GM12878 (cell line): Measurements from ENCODE around the gene TNFRSF8. TPM values are rescaled to one million over a fixed set of nuclear protein-coding genes. Genes with fewer than 3 reads are reported as not detected.

Source experiments
- ATF7 ChIP-seq: fragments of 450-650 bp; IDR thresholded peaks from 2 replicates; pipeline ENCODE4 v1.6.1; 2016; ENCODE audit warnings: low read depth, mild to moderate bottlenecking
- CHD2 ChIP-seq: IDR thresholded peaks from 2 replicates; pipeline ENCODE4 v1.6.1; 2011; ENCODE audit warnings: low read depth, low read length, improper control_type of control experiment, borderline replicate concordance
- CREB1 ChIP-seq: IDR thresholded peaks from 2 replicates; pipeline ENCODE4 v1.6.1; 2012; ENCODE audit warnings: low read depth, mild to moderate bottlenecking, inconsistent platforms
- FOS ChIP-seq: IDR thresholded peaks from 3 replicates; pipeline ENCODE4 v1.6.1; 2011; ENCODE audit warnings: borderline replicate concordance; ENCODE audit not compliant: insufficient read length; ENCODE audit errors: extremely low read depth
- GATAD2B ChIP-seq: fragments of 450-650 bp; conservative IDR thresholded peaks from 2 replicates; pipeline ENCODE4 v1.6.1; 2017; ENCODE audit warnings: low read depth, mild to moderate bottlenecking, moderate library complexity
- IRF4 ChIP-seq: IDR thresholded peaks from 2 replicates; pipeline ENCODE4 v1.6.1; 2011; ENCODE audit warnings: low read depth, low read length
- MEF2B ChIP-seq: fragments of 450-650 bp; IDR thresholded peaks from 2 replicates; pipeline ENCODE4 v1.6.1; 2018; ENCODE audit warnings: mild to moderate bottlenecking, moderate library complexity; ENCODE audit not compliant: partially characterized antibody, poor library complexity, severe bottlenecking
- MXI1 ChIP-seq: fragments of 150-350 bp; IDR thresholded peaks from 2 replicates; pipeline ENCODE4 v1.6.1; 2011; ENCODE audit warnings: low read depth, mild to moderate bottlenecking, inconsistent platforms, low read length, improper control_type of control experiment
- NBN ChIP-seq: fragments of 450-650 bp; IDR thresholded peaks from 2 replicates; pipeline ENCODE4 v1.6.1; 2016
- NFYA ChIP-seq: IDR thresholded peaks from 2 replicates; pipeline ENCODE4 v1.6.1; 2011; ENCODE audit warnings: low read depth, mild to moderate bottlenecking, low read length, improper control_type of control experiment, borderline replicate concordance
- NR2C1 ChIP-seq: fragments of 450-650 bp; IDR thresholded peaks from 2 replicates; pipeline ENCODE4 v1.6.1; 2017; ENCODE audit warnings: antibody characterized with exemption, mild to moderate bottlenecking, moderate library complexity
- NR2F1 ChIP-seq: fragments of 450-650 bp; conservative IDR thresholded peaks from 2 replicates; pipeline ENCODE4 v1.6.1; 2017; ENCODE audit warnings: mild to moderate bottlenecking
- PAX5 ChIP-seq: IDR thresholded peaks from 2 replicates; pipeline ENCODE4 v1.6.1; 2011; ENCODE audit warnings: low read depth, low read length, borderline replicate concordance
- PAX8 ChIP-seq: fragments of 450-650 bp; IDR thresholded peaks from 2 replicates; pipeline ENCODE4 v1.6.1; 2017; ENCODE audit warnings: mild to moderate bottlenecking, moderate library complexity
- POU2F2 ChIP-seq: IDR thresholded peaks from 3 replicates; pipeline ENCODE4 v1.6.1; 2011; ENCODE audit warnings: low read depth, mild to moderate bottlenecking, low read length, borderline replicate concordance
- RFX5 ChIP-seq: IDR thresholded peaks from 2 replicates; pipeline ENCODE4 v1.6.1; 2011; ENCODE audit warnings: low read depth, low read length, improper control_type of control experiment
- RUNX3 ChIP-seq: IDR thresholded peaks from 2 replicates; pipeline ENCODE4 v1.6.1; 2012; ENCODE audit warnings: low read length, inconsistent platforms
- SMC3 ChIP-seq: IDR thresholded peaks from 2 replicates; pipeline ENCODE4 v1.6.1; 2011; ENCODE audit warnings: low read length, improper control_type of control experiment, borderline replicate concordance
- SREBF1 ChIP-seq: IDR thresholded peaks from 2 replicates; pipeline ENCODE4 v1.6.1; 2012; ENCODE audit warnings: mild to moderate bottlenecking, low read length
- TCF3 ChIP-seq: IDR thresholded peaks from 2 replicates; pipeline ENCODE4 v1.6.1; 2012; ENCODE audit warnings: low read depth, mild to moderate bottlenecking, low read length, borderline replicate concordance; ENCODE audit not compliant: insufficient read depth
- ZNF217 ChIP-seq: fragments of 450-650 bp; IDR thresholded peaks from 2 replicates; pipeline ENCODE4 v1.6.1; 2017; ENCODE audit warnings: antibody characterized with exemption, mild to moderate bottlenecking
- polyA plus RNA-seq, 11 experiments: library from polyadenylated mRNA; depleted of rRNA in 4 of 11; unstranded in 6 of 11; stranded (reverse) in 5 of 11; fragments of >200 nt; fragmentation: Nextera tagmentation in 4 of 11; fragmentation: Illumina TruSeq in 1 of 11; extraction: Ambion mirVana in 4 of 11; extraction: Trizol in 1 of 11; gene quantifications; 1 replicate in 1 of 11; 2 replicates in 10 of 11; pipeline versions ENCODE4 v1.2.1 to v1.2.3, GENCODE V29; 2011 to 2016; ENCODE audit warnings: inconsistent platforms in 2 of 11, missing spikeins in 2 of 11, low read depth in 1 of 11
- total RNA-seq, 4 experiments: library from RNA; depleted of rRNA in 3 of 4; stranded (reverse); fragments of >200 nt in 3 of 4; fragmentation: Illumina TruSeq in 1 of 4; extraction: Trizol in 1 of 4; gene quantifications; 2 replicates each; pipeline versions ENCODE4 v1.2.1 to v1.2.3, GENCODE V29; 2013 to 2021
- TF ChIP-seq, protein P1 (sequence below): fragments of 450-650 bp; IDR thresholded peaks from 2 replicates; pipeline ENCODE4 v1.6.1; 2016; ENCODE audit warnings: mild to moderate bottlenecking
- TF ChIP-seq, protein P2 (sequence below): fragments of 450-650 bp; conservative IDR thresholded peaks from 2 replicates; pipeline ENCODE4 v1.6.1; 2017; ENCODE audit warnings: mild to moderate bottlenecking, moderate library complexity
- TF ChIP-seq, protein P3 (sequence below): fragments of 450-650 bp; IDR thresholded peaks from 2 replicates; pipeline ENCODE4 v1.6.1; 2016; ENCODE audit warnings: mild to moderate bottlenecking, moderate library complexity, borderline replicate concordance
- TF ChIP-seq, protein P4 (sequence below): IDR thresholded peaks from 2 replicates; pipeline ENCODE4 v1.6.1; 2011; ENCODE audit warnings: mild to moderate bottlenecking, low read depth, low read length, moderate library complexity; ENCODE audit not compliant: insufficient replicate concordance

The TNFRSF8 gene
- total and polyA plus RNA-seq, 10 of the 15 experiments (the other 5 are each of a cell fraction or from before 2014, with no cell fraction given), result 9.8 to 114 (median 58.8) TPM

DNA sequence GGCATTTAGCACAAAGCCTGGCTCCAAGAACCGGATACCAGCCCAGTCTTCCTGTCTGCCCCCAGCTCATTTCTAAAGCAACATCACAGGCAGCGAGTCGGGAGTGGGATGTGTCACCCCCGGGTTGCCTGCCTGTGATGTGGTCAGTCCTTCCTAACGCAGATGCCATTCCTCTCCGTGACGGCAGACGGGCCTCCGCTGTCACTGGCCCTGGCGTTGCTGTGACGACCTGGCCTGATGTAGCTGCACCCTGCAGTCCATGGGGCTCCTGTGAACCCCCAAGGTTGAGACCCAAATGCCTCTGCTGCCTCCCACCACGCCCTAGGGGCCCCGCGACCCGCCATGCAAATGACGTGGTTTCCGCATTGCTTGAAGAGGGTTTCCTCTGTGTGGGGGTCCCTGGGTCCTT, 116.0 kb downstream of the TNFRSF8 start (continued):
- TF ChIP-seq NR2C1 (no peak), RFX5 (no peak), ZNF217 (no peak), IRF4 (no peak), TCF3 (0 out of 2 replicates have a peak, but pooled peaks have one; percentile 17), NR2F1 (no peak), RUNX3 (peak; percentile 68), PAX8 (no peak), NFYA (no peak), MEF2B (no peak), POU2F2 (peak; percentile 83; the same call in 1 of the 3 replicates), ATF7 (no peak), PAX5 (no peak), NBN (no peak), GATAD2B (peak; percentile 57; the same call in 1 of the 2 replicates), CREB1 (peak; percentile 50; the same call in 1 of the 2 replicates), SREBF1 (no peak), CHD2 (no peak), SMC3 (no peak), FOS (no peak), MXI1 (no peak)
- TF ChIP-seq, protein P1, sequence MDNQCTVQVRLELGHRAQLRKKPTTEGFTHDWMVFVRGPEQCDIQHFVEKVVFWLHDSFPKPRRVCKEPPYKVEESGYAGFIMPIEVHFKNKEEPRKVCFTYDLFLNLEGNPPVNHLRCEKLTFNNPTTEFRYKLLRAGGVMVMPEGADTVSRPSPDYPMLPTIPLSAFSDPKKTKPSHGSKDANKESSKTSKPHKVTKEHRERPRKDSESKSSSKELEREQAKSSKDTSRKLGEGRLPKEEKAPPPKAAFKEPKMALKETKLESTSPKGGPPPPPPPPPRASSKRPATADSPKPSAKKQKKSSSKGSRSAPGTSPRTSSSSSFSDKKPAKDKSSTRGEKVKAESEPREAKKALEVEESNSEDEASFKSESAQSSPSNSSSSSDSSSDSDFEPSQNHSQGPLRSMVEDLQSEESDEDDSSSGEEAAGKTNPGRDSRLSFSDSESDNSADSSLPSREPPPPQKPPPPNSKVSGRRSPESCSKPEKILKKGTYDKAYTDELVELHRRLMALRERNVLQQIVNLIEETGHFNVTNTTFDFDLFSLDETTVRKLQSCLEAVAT, result no peak
- TF ChIP-seq, protein P2, sequence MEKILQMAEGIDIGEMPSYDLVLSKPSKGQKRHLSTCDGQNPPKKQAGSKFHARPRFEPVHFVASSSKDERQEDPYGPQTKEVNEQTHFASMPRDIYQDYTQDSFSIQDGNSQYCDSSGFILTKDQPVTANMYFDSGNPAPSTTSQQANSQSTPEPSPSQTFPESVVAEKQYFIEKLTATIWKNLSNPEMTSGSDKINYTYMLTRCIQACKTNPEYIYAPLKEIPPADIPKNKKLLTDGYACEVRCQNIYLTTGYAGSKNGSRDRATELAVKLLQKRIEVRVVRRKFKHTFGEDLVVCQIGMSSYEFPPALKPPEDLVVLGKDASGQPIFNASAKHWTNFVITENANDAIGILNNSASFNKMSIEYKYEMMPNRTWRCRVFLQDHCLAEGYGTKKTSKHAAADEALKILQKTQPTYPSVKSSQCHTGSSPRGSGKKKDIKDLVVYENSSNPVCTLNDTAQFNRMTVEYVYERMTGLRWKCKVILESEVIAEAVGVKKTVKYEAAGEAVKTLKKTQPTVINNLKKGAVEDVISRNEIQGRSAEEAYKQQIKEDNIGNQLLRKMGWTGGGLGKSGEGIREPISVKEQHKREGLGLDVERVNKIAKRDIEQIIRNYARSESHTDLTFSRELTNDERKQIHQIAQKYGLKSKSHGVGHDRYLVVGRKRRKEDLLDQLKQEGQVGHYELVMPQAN, result no peak
- TF ChIP-seq, protein P3, sequence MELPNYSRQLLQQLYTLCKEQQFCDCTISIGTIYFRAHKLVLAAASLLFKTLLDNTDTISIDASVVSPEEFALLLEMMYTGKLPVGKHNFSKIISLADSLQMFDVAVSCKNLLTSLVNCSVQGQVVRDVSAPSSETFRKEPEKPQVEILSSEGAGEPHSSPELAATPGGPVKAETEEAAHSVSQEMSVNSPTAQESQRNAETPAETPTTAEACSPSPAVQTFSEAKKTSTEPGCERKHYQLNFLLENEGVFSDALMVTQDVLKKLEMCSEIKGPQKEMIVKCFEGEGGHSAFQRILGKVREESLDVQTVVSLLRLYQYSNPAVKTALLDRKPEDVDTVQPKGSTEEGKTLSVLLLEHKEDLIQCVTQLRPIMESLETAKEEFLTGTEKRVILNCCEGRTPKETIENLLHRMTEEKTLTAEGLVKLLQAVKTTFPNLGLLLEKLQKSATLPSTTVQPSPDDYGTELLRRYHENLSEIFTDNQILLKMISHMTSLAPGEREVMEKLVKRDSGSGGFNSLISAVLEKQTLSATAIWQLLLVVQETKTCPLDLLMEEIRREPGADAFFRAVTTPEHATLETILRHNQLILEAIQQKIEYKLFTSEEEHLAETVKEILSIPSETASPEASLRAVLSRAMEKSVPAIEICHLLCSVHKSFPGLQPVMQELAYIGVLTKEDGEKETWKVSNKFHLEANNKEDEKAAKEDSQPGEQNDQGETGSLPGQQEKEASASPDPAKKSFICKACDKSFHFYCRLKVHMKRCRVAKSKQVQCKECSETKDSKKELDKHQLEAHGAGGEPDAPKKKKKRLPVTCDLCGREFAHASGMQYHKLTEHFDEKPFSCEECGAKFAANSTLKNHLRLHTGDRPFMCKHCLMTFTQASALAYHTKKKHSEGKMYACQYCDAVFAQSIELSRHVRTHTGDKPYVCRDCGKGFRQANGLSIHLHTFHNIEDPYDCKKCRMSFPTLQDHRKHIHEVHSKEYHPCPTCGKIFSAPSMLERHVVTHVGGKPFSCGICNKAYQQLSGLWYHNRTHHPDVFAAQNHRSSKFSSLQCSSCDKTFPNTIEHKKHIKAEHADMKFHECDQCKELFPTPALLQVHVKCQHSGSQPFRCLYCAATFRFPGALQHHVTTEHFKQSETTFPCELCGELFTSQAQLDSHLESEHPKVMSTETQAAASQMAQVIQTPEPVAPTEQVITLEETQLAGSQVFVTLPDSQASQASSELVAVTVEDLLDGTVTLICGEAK, result no peak
- TF ChIP-seq, protein P4, sequence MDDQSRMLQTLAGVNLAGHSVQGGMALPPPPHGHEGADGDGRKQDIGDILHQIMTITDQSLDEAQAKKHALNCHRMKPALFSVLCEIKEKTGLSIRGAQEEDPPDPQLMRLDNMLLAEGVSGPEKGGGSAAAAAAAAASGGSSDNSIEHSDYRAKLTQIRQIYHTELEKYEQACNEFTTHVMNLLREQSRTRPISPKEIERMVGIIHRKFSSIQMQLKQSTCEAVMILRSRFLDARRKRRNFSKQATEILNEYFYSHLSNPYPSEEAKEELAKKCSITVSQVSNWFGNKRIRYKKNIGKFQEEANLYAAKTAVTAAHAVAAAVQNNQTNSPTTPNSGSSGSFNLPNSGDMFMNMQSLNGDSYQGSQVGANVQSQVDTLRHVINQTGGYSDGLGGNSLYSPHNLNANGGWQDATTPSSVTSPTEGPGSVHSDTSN, result no peak
